GM21825 (cell line): ENCODE results near the gene LHX4.

Experiments used
- ATAC-seq: cut with Tn5 transposase; IDR thresholded peaks from one replicate; pipeline ENCODE4 v1.9.1; 2021; ENCODE audit warnings: mild to moderate bottlenecking, moderate library complexity; ENCODE audit not compliant: unreplicated experiment

The LHX4 gene

GRCh38 chr1:180270530-180271271, 40.6 kb downstream of the LHX4 start:
- no peak for ATAC-seq

- ATAC-seq = no peak
Observed at GRCh38 chr1:180271272-180272255, 41.5 kb downstream of the LHX4 start.

GRCh38 chr1:180272395-180272794, 42.3 kb downstream of the LHX4 start:
- ATAC-seq = no peak

GRCh38 chr1:180273066-180273465, 43.0 kb downstream of the LHX4 start:
- ATAC-seq = no peak

DNA sequence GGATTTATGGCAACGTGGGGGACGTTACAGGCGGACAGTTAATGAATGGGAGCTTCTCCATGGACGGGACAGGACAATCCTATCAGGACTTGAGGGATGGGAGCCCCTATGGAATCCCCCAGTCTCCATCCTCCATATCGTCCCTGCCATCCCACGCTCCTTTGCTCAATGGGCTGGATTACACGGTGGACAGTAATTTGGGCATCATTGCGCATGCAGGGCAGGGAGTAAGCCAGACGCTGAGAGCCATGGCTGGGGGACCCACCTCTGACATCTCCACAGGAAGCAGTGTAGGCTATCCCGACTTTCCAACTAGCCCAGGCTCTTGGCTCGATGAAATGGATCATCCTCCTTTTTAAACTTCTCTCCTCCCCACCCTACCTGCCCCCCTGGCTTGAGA, 44.2 kb downstream of the LHX4 start:
- ATAC-seq = no peak

DNA sequence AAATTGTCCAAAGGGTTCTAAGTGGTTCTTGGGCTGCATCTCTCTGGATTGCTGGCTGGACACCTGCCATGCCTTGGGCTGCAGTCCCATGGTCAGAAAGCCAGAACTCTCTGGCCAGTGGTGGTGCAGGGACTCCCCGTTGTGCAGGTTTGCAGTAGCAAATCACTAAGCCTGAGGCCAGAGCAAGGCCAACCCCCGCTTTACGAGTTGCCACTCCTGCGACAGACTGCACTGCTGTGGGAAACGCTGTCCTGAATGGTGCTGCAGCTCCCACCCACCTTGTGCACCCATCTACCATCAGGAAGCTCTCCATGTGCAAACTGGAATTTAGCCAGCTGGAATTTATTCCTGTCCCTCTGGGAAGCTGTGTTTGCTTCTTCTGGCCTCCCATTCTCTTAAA, 45.7 kb downstream of the LHX4 start:
- ATAC-seq = no peak

DNA sequence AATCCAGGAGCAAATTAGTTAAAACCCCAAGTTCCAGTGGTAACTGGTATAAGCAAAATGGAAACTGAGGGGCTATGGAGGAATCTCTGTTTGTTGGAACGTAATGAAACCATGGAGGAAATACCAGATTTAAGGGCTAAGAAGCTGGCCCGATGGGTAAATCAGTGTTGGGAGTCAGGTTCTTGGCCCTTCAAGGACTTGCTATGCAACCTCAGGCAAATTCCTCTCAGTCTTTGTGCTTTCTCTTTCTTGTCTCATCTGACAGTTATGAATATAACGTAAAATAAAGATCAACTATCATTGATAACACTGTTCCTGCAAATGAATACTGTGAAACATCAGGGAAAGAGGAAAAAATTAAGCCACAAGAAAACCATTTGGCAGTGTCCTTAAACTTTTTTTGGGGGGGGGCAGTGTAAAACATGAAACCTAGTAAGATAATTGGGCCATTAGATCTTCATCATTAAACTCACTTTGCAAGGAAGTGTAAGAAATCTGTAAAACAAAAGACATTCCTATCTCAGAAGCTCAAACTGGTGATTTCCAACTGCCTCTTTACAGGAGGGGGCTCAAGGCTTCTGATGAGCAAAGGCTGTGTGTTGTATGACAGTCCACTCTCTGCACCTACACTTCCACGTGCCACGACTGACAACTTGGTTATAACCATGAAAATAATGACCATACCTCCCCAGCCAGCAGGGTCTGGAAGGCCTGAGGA, 47.6 kb downstream of the LHX4 start:
- no peak for ATAC-seq

DNA sequence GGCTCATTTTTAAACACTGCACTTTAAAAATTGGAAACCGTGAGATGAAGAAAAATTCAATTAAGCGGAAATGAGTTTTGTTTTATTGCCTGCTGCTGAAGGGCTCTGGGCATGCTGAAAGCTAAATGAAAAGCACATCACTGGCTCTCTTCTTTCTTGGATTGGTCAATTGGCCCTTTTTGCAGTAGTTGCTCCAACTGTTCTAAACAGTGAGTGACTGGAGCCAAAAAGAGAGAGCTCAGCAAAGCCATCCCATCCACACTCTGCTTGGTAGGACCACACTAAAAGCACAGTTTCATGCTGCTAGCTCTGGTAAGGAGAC, 48.1 kb downstream of the LHX4 start:
- no peak for ATAC-seq

DNA sequence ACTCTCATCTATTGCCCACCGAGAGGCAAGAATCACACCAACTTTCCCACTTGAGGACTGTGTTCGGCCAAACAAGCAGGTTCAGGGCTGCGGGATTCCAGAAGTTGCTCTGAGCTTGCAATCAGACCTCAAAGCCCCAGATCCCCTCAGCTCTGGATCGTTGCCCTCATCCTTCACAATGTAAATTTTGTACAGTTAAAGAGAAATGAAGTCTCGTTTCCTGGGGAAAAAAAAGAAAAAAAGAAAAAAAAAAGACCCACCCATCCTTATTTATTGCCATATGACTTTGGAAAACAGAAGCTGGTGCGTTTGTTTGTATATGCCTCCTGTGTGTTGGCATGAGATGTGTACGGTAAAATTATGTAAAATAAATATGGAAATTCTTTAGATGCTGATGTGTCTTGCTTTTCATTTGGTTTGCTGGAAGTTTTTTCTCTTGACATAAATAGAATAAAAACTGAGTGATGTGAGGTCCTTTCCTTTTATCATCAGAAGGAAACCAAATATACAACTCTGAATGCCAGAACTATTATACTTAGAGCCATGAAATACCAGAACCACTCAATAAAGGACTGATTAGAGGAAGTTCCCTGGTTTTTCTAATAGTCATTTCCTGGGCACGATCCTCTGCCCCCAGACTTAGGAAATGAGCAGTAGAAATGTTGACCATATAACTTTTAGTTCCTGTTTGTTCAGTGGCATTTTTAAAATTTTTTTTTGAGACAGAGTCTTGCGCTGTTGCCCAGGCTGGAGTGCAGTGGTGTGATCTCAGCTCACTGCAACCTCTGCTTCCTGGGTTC, 48.7 kb downstream of the LHX4 start:
- ATAC-seq = no peak

DNA sequence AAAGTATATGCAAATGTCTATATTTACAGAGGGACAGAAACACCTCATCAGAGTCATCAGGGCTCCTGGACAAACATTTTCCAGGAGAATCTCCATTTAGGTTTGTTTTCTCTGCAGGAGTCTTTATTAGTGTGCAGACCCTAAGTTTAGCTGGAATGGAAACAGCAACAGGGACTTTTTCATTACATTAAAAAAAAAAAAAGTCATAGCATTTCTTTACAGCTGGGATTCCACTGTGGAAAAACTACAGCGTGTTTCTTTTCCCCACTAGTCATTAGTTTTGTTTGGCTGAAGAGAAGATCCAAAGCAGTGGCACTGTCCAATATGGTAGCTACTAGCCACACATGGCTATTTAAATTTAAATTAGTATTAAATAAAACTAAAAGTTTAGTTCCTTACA, 49.6 kb downstream of the LHX4 start:
- no peak for ATAC-seq

DNA sequence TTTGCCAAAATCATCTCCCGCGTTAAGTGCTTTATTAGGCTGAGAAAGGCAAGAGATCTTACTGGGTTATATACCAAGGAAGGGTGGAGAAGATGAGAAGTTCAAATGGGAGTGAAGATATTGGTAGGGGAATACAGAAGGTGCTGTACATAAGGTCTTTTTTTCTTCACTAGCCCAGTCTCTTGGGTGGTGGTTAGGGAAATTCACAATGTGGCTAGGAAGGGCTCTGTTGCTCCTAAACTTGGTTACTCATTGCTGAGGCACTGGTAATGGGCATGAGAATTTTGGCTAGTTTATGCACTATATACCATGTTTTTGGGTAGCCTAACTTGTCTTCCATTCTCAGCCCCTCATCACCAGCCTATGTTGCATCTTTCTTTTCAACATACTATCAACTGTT, 50.6 kb downstream of the LHX4 start:
- peak; percentile 65 for ATAC-seq

DNA sequence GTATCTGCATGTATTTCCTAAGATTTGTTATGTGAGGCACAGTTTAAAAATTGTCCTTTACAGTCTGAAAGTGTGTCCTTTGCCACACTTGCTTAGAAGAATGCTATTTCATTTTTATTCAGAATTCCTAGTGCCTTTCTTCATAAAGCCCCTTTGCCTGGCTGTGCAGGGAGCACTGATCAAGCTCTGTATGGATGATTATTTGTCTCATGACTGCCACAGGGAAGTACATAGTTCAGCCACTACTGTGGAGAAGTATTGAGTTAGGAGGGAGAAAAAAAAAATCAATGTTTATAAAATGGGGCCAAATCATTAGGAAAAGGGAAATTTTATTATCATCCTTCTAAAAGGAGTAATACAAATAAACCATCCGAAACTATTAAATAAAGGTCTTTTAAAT, 51.4 kb downstream of the LHX4 start:
- ATAC-seq = no peak

DNA sequence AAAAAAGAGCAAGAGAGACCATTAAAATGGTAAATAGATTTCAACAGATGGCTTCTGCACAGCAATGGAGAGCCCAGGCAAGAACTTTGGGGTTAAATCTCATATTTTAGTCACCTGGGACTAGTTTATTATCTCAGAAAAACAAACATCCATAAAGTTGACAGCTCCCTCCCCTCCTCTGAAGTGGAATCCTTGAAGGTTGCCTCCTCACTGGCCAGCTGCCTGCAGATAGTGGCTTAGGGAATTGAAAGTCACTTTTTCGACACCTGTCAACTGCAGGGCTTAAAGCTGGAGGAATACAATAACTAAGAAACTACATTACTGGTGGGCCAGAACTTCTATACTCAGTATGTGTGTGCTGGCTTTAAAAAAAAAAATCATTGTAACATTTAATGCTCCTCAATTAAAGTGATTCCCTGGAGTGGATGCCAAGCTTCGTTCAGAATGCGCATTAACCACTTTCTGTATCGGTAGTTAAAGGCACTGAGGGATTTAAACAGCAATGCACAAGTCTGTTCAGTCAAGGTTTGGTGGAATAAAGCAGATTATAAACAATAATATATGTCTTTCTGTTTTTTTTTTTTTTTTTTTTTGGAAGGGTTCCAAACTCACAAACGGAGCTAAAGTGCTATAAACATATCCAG, 52.5 kb downstream of the LHX4 start:
- ATAC-seq = no peak

DNA sequence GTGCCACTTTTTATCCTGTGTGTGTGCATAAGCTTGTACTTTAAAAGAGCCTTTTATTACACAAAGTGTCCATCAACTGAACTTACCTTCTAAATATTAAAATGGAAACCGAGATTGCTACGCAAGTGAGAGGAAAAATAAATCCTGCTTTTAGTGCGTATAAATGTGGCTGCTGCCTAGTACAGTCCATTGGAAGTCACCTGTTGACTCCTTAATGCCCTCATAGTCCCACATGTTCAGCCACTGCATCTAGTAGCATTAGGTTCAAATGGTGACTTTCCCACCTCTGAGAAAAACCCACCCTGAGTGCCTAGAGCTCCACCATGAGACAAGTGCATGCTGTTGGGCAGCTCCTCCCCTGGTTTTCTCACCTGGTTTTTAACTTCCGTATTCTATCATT, 53.0 kb downstream of the LHX4 start:
- no peak for ATAC-seq

GRCh38 chr1:180286417-180286816, 56.4 kb downstream of the LHX4 start:
- ATAC-seq = no peak

GRCh38 chr1:180287988-180288705, 58.1 kb downstream of the LHX4 start:
- no peak for ATAC-seq

- ATAC-seq = no peak
Observed at GRCh38 chr1:180288940-180289339, 58.9 kb downstream of the LHX4 start.

DNA sequence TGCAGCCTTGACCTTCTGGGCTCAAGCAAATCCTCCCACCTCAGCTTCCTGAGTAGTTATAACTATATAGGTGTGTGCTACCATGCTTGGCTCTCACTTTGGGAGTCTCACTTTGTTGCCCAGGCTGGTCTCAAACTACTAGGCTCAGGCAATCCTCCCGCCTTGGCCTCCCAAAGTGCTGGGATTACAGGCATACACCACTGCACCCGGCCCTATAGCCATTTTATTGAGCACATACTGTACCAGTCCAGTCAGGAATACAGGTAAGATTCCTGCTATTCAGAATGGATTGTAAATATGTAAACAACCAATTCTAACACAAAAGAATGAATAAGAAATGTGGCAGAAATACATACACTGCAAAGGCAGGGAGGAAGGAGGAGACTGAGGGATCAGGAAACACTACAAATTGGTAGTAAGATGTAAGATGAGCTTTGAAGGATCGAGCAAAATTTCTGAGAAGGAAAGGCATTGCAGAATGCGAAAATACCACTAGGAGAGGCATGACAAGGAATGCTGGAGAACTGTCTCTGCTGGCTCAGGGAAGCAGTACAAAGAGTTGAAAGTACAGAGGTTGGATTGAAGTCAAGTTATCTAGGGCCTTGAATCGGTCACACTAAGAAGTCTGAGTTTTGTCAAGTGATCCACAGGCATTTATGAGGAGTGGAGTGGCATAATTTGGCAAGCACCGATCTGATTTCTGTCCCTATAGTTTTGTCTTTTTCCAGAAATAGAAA, 60.4 kb downstream of the LHX4 start:
- ATAC-seq = no peak

DNA sequence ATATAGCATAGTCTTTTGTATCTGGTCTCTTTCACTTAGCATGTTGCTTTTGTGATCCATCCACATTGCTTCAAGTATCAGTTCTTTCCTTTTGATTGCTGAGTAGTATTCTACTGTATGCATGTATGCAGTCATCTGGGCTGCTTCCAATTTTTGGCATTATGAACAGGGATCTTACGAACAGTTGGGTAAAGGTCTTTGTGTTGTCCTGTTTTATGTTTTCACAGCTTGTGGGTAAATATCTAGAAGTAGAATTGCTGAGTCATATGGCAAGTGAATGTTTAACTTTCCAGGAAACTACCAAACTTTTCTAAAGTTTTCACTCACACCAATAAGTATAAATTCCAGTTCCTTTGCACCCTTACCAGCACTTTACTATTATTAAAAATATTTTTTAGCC, 60.9 kb downstream of the LHX4 start:
- no peak for ATAC-seq
